ENCODE data around the gene FOXO4. TPM values are rescaled to one million over a fixed set of nuclear protein-coding genes. Genes with fewer than 3 reads are reported as not detected.

FOXO4 gene
- total and polyA plus RNA-seq, 2 experiments from 2014 or later, result 8.0 to 31.4 TPM

DNA sequence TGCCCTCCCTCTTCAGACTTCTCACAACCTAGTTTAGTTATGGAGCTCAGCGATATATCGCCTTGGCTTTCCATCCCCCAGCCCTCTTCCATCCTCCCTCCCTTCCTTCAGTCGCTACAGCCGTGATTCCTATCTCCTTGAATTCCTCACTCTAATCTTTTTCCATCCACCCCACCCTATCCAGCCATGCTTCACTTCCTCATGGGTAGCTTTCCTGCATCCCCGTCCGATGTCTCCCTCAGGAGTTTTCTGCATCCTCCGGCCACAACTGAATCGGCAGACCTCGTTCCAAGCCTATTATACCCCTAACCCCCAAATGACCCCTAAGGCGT, 28.0 kb upstream of the FOXO4 start:
- Histone ChIP-seq H3K4me3 (peak overlapping the region; percentile 76), H3K4me2 (peak overlapping the region; percentile 83), H3K4me1 (ENCODE audit: insufficient read depth) (peaks cover 5% of the 10 kb centered on the region; the same call in 1 of the 2 replicates), H3K9me2 (ENCODE audit: insufficient read depth) (no peaks in the 10 kb centered on the region), H3F3A (replicated peaks; ENCODE audit: low read depth) (no peaks in the 10 kb centered on the region), H3K27ac (ENCODE audit: low read depth) (peak overlapping the region; percentile 84), H3K79me2 (replicated peaks; ENCODE audit: insufficient read depth) (peaks cover 39% of the 10 kb centered on the region), H3K36me3 (ENCODE audit: insufficient read depth) (no peaks in the 10 kb centered on the region), H2AFZ (no peak overlapping the region), H3K27me3 (ENCODE audit: insufficient read depth) (no peaks in the 10 kb centered on the region), H4K20me1 (replicated peaks; ENCODE audit: insufficient read depth) (no peaks in the 10 kb centered on the region)
- TF ChIP-seq ZNF331 (CRISPR knock-in tag; IDR thresholded peaks at IDR 0.05; ENCODE audit: low read depth), result no peak
- TF ChIP-seq JUNB (IDR thresholded peaks at IDR 0.05; ENCODE audit: unreplicated experiment), result no peak
- Mint-ChIP-seq H3K4me1 (peaks cover 5% of the 10 kb centered on the region; the same call in 2 of the 3 replicates), H3K27ac (peak overlapping the region; percentile 80), H3K9me3 (no peaks in the 10 kb centered on the region), H3K4me3 (peak overlapping the region; percentile 97), H3K27me3 (ENCODE audit: insufficient read depth, low read depth, poor library complexity) (peaks cover 6% of the 10 kb centered on the region), H3K36me3 (ENCODE audit: low read depth) (peaks cover 10% of the 10 kb centered on the region; the same call in 2 of the 3 replicates)
- no peak for DNase-seq (ENCODE audit: low spot score)
- ATAC-seq, result peak; percentile 18; the same call in 2 of the 3 replicates

- Histone ChIP-seq H3K36me3 (ENCODE audit: insufficient read depth) (no peaks in the 10 kb centered on the region), H4K20me1 (replicated peaks; ENCODE audit: insufficient read depth) (no peaks in the 10 kb centered on the region), H3K27me3 (ENCODE audit: insufficient read depth) (no peaks in the 10 kb centered on the region), H3F3A (replicated peaks; ENCODE audit: low read depth) (no peaks in the 10 kb centered on the region), H3K9me2 (ENCODE audit: insufficient read depth) (no peaks in the 10 kb centered on the region), H3K4me1 (ENCODE audit: insufficient read depth) (peaks cover 5% of the 10 kb centered on the region; the same call in 1 of the 2 replicates), H3K4me2 (peak within 1 kb of the TSS; percentile 83), H3K27ac (ENCODE audit: low read depth) (peak within 1 kb of the TSS; percentile 84), H2AFZ (peak within 1 kb of the TSS; percentile 86; the same call in 1 of the 2 replicates), H3K4me3 (peak within 1 kb of the TSS; percentile 76), H3K79me2 (replicated peaks; ENCODE audit: insufficient read depth) (peaks cover 39% of the 10 kb centered on the region)
- H3K36me3 Mint-ChIP-seq (ENCODE audit: low read depth), result peaks cover 7% of the 10 kb centered on the region; the same call in 1 of the 3 replicates
- ATAC-seq (peak; percentile 98), DNase-seq (ENCODE audit: low spot score) (peak; percentile 90)
- H3K27me3 Mint-ChIP-seq (ENCODE audit: insufficient read depth, low read depth, poor library complexity), result peaks cover 6% of the 10 kb centered on the region
- H3K4me1 Mint-ChIP-seq, result peaks cover 5% of the 10 kb centered on the region; the same call in 2 of the 3 replicates
- H3K4me3 Mint-ChIP-seq, result peak within 1 kb of the TSS; percentile 97
- peak within 1 kb of the TSS; percentile 96 for H3K27ac Mint-ChIP-seq
- no peaks in the 10 kb centered on the region for H3K9me3 Mint-ChIP-seq
- TF ChIP-seq JUNB (IDR thresholded peaks at IDR 0.05; ENCODE audit: unreplicated experiment) (no peak), POLR2AphosphoS5 (IDR thresholded peaks at IDR 0.05; ENCODE audit: low read depth) (peak; percentile 57), CREB1 (CRISPR knock-in tag; IDR thresholded peaks at IDR 0.05; ENCODE audit: low read depth) (peak; percentile 87), EZH2 (IDR thresholded peaks at IDR 0.05; ENCODE audit: low read depth, unreplicated experiment) (no peak), CTCF (conservative IDR thresholded peaks at IDR 0.05; ENCODE audit: low read depth in 2 of 2) (no peak), EZH2phosphoT487 (IDR thresholded peaks at IDR 0.05; ENCODE audit: unreplicated experiment) (no peak), ZNF114 (CRISPR knock-in tag; IDR thresholded peaks at IDR 0.05) (peak; percentile 98), NANOG (IDR thresholded peaks at IDR 0.05; ENCODE audit: borderline replicate concordance) (no peak), STAT1 (IDR thresholded peaks at IDR 0.05; ENCODE audit: unreplicated experiment) (no peak), ZNF331 (CRISPR knock-in tag; IDR thresholded peaks at IDR 0.05; ENCODE audit: low read depth) (peak; percentile 35; the same call in 1 of the 2 replicates)
- TF ChIP-seq, protein P1, sequence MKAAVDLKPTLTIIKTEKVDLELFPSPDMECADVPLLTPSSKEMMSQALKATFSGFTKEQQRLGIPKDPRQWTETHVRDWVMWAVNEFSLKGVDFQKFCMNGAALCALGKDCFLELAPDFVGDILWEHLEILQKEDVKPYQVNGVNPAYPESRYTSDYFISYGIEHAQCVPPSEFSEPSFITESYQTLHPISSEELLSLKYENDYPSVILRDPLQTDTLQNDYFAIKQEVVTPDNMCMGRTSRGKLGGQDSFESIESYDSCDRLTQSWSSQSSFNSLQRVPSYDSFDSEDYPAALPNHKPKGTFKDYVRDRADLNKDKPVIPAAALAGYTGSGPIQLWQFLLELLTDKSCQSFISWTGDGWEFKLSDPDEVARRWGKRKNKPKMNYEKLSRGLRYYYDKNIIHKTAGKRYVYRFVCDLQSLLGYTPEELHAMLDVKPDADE (IDR thresholded peaks at IDR 0.05), result no peak
- TF ChIP-seq, protein P2, sequence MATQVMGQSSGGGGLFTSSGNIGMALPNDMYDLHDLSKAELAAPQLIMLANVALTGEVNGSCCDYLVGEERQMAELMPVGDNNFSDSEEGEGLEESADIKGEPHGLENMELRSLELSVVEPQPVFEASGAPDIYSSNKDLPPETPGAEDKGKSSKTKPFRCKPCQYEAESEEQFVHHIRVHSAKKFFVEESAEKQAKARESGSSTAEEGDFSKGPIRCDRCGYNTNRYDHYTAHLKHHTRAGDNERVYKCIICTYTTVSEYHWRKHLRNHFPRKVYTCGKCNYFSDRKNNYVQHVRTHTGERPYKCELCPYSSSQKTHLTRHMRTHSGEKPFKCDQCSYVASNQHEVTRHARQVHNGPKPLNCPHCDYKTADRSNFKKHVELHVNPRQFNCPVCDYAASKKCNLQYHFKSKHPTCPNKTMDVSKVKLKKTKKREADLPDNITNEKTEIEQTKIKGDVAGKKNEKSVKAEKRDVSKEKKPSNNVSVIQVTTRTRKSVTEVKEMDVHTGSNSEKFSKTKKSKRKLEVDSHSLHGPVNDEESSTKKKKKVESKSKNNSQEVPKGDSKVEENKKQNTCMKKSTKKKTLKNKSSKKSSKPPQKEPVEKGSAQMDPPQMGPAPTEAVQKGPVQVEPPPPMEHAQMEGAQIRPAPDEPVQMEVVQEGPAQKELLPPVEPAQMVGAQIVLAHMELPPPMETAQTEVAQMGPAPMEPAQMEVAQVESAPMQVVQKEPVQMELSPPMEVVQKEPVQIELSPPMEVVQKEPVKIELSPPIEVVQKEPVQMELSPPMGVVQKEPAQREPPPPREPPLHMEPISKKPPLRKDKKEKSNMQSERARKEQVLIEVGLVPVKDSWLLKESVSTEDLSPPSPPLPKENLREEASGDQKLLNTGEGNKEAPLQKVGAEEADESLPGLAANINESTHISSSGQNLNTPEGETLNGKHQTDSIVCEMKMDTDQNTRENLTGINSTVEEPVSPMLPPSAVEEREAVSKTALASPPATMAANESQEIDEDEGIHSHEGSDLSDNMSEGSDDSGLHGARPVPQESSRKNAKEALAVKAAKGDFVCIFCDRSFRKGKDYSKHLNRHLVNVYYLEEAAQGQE (IDR thresholded peaks at IDR 0.05; ENCODE audit: unreplicated experiment), result no peak
Observed at GRCh38 chrX:71068044-71068918, 27.4 kb upstream of the FOXO4 start, which contains the start of gene SNX12. SNX12 (minus strand) TSS chrX:71068334; CDS start chrX:71068306, 28 bp downstream.

Data from GM23338 (cell line).